SH-SY5Y (cell line): Measurements from ENCODE around the gene ITGA7.

Source experiments
- GATA2 ChIP-seq: IDR thresholded peaks from 2 replicates; pipeline ENCODE4 v1.6.1; 2011; ENCODE audit warnings: mild to moderate bottlenecking, low read depth, low read length
- GATA3 ChIP-seq: IDR thresholded peaks from 2 replicates; pipeline ENCODE4 v1.6.1; 2011; ENCODE audit warnings: low read depth, mild to moderate bottlenecking, low read length, moderate library complexity

GRCh38 chr12:55733021-55733555 lies 25.4 kb upstream of the ITGA7 start:
- TF ChIP-seq GATA2 (no peak), GATA3 (no peak)
